Ureter (tissue), 1 donor: ENCODE measurements around the gene A4GALT. TPM values are rescaled to one million over a fixed set of nuclear protein-coding genes. Genes with fewer than 3 reads are reported as not detected.
"Not testable (repeated sequence)": the region's sequence is repeated elsewhere in the genome, so short reads cannot be mapped to it uniquely, and the experiment has no call there.

ENCODE experiments used
- DNase-seq: peaks from one replicate; pipeline ENCODE4 v3.0.0-alpha.2; 2020; ENCODE audit warnings: low spot score
- total RNA-seq: library from RNA; stranded (reverse); gene quantifications from one replicate; pipeline ENCODE4 v1.2.4, GENCODE V29; 2023
- donor health status: DM: yes; HTN: yes; CAD: no.

A4GALT gene
- total RNA-seq: 57.9 TPM

GRCh38 chr22:42720263-42721044 is at the start of gene A4GALT:
A4GALT (minus strand) TSS chr22:42720870; CDS start chr22:42693951, 26,919 bp downstream.
- DNase-seq: no peak

GRCh38 chr22:42770448-42770726 is 49.7 kb upstream of the A4GALT start:
- no peak for DNase-seq

GRCh38 chr22:42769574-42770447 is 49.1 kb upstream of the A4GALT start:
- peak; percentile 83 for DNase-seq

- no peak for DNase-seq
These were observed 48.5 kb upstream of the A4GALT start for GRCh38 chr22:42769238-42769573.

GRCh38 chr22:42768385-42769035 is 47.8 kb upstream of the A4GALT start:
- DNase-seq: peak; percentile 80

GRCh38 chr22:42766860-42767259 is 46.2 kb upstream of the A4GALT start:
- no peak for DNase-seq

GRCh38 chr22:42764895-42765363 is 44.3 kb upstream of the A4GALT start:
- DNase-seq: no peak

- no peak for DNase-seq
These were observed 43.4 kb upstream of the A4GALT start for GRCh38 chr22:42763965-42764480.

GRCh38 chr22:42760806-42761565 is 40.3 kb upstream of the A4GALT start:
- DNase-seq: no peak

GRCh38 chr22:42758931-42759629 is 38.4 kb upstream of the A4GALT start:
- no peak for DNase-seq

- DNase-seq: not testable (repeated sequence)
These were observed 34.9 kb upstream of the A4GALT start for GRCh38 chr22:42755553-42755952.

- DNase-seq: not testable (repeated sequence)
These were observed 34.5 kb upstream of the A4GALT start for GRCh38 chr22:42755121-42755520.

- DNase-seq: no peak
These were observed 34.0 kb upstream of the A4GALT start for GRCh38 chr22:42754658-42755057.

- DNase-seq: no peak
These were observed 32.2 kb upstream of the A4GALT start for GRCh38 chr22:42752912-42753311.

- DNase-seq: no peak
These were observed 31.6 kb upstream of the A4GALT start for GRCh38 chr22:42752230-42752746.

GRCh38 chr22:42750421-42750820 is 29.8 kb upstream of the A4GALT start:
- not testable (repeated sequence) for DNase-seq

- DNase-seq: no peak
These were observed 27.2 kb upstream of the A4GALT start for GRCh38 chr22:42747701-42748513.

- DNase-seq: no peak
These were observed 24.4 kb upstream of the A4GALT start for GRCh38 chr22:42745118-42745517.

GRCh38 chr22:42743501-42743991 is 22.9 kb upstream of the A4GALT start:
- DNase-seq: peak; percentile 82

- DNase-seq: no peak
These were observed 22.3 kb upstream of the A4GALT start for GRCh38 chr22:42742940-42743339.
